SU-DHL-6 (cell line): ENCODE results near the gene ADCY2.

Source experiments
- H2AFZ ChIP-seq: fragments of 200-600 bp; sonication (generic); 2 replicates; pipeline ENCODE4 v1.6.1; 2014; ENCODE audit warnings: low read depth, mild to moderate bottlenecking, moderate library complexity, mixed read lengths, antibody characterized with exemption, low read length; ENCODE audit not compliant: severe bottlenecking
- H3F3A ChIP-seq: fragments of 200-600 bp; shearing (Covaris generic); 2 replicates; pipeline ENCODE4 v1.6.0; 2016; ENCODE audit warnings: antibody characterized with exemption, mild to moderate bottlenecking; ENCODE audit not compliant: insufficient read depth
- H3K27ac ChIP-seq: fragments of 200-600 bp; sonication (generic); 2 replicates; pipeline ENCODE4 v1.5.1; 2016; ENCODE audit warnings: low read depth, mild to moderate bottlenecking, low read length, moderate library complexity, mixed read lengths
- H3K27me3 ChIP-seq: fragments of 200-600 bp; sonication (generic), shearing (Covaris generic); 2 replicates; pipeline ENCODE4 v1.6.0; 2014; ENCODE audit warnings: mild to moderate bottlenecking, low read length
- H3K36me3 ChIP-seq: fragments of 200-600 bp; sonication (generic); 2 replicates; pipeline ENCODE4 v1.6.1; 2014; ENCODE audit warnings: mild to moderate bottlenecking, low read length, mixed read lengths
- H3K4me2 ChIP-seq: fragments of 300-600, 200-600 bp; shearing (Covaris generic), sonication (generic); 2 replicates; pipeline ENCODE4 v1.6.0; 2014; ENCODE audit warnings: low read length, low read depth, mild to moderate bottlenecking; ENCODE audit not compliant: poor library complexity, severe bottlenecking
- H3K4me3 ChIP-seq: fragments of 200-600 bp; sonication (generic); 2 replicates; pipeline ENCODE4 v1.5.1; 2014; ENCODE audit warnings: antibody characterized with exemption, low read length, mild to moderate bottlenecking, mixed read lengths; ENCODE audit not compliant: insufficient read depth, poor library complexity, severe bottlenecking
- H3K79me2 ChIP-seq: fragments of 200-600 bp; sonication (generic); 2 replicates; pipeline ENCODE4 v1.6.1; 2014; ENCODE audit warnings: mild to moderate bottlenecking, low read length, moderate library complexity; ENCODE audit not compliant: insufficient read depth
- H3K9ac ChIP-seq: fragments of 200-600 bp; sonication (generic); 2 replicates; pipeline ENCODE4 v1.7.0; 2014; ENCODE audit warnings: mild to moderate bottlenecking, low read length
- H3K9me2 ChIP-seq: fragments of 200-600 bp; sonication (generic); replicated peaks from 2 replicates; pipeline ENCODE4 v1.6.1; 2014; ENCODE audit warnings: low read length; ENCODE audit not compliant: insufficient read depth
- H3K9me3 ChIP-seq: fragments of 200-600 bp; sonication (generic); 2 replicates; pipeline ENCODE4 v1.6.1; 2014; ENCODE audit warnings: low read length, mixed read lengths; ENCODE audit not compliant: insufficient read depth
- H4K20me1 ChIP-seq: fragments of 200-600 bp; sonication (generic); 2 replicates; pipeline ENCODE4 v1.6.1; 2014; ENCODE audit warnings: low read depth, mild to moderate bottlenecking, antibody characterized with exemption, low read length, moderate library complexity, mixed read lengths
- CTCF ChIP-seq: fragments of 200-600 bp; sonication (generic); IDR thresholded peaks from one replicate; pipeline ENCODE4 v1.5.1; 2017; ENCODE audit warnings: antibody characterized with exemption, mild to moderate bottlenecking, low read length, moderate library complexity; ENCODE audit not compliant: insufficient read depth, poor library complexity, severe bottlenecking
- EZH2phosphoT487 ChIP-seq: fragments of 200-600 bp; sonication (generic), shearing (Covaris generic); conservative IDR thresholded peaks from 2 replicates; pipeline ENCODE4 v1.6.1; 2018; ENCODE audit warnings: mild to moderate bottlenecking, antibody characterized with exemption, low read length, moderate library complexity, mixed read lengths

ADCY2 gene

DNA sequence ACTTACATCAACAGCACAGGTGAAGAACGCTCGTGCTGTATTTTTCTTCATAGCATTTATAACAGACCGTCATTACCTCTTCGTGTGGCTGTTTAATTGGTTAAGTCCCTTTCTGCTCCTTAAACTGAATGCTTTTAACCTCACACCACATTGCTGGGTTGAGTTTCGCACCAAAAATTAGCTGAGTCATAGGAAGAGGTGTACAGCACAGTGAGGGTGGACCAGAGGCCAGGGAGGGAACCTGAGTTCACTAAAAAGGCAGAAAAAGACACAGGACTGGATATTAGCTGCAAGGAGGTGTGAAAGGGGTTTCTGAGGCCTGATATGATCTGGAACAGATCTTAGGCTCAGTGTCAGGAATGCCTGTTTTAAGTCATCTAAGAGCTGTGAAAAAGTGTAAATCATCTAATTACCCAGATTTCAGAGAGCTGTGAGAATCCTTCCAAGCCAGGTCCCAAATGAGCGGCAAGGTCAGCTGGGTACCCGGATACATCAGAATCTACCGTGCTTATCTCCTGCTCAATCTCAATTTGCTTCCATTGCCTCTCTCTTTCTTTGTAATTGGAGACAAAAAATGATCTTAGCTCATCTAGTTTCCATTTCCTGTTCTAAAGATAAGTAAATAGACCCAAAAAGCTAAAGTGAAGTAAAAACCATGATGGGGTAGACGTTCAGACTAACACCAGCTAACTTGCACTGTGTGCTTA is 462.1 kb downstream of the ADCY2 start:
- Histone ChIP-seq H4K20me1 (no peaks in the 10 kb centered on the region), H2AFZ (no peak overlapping the region), H3K4me3 (no peak overlapping the region), H3F3A (0 out of 2 replicates have a peak, but pooled peaks cover 3% of the 10 kb centered on the region), H3K9ac (no peak overlapping the region), H3K79me2 (no peaks in the 10 kb centered on the region), H3K9me3 (no peaks in the 10 kb centered on the region), H3K4me2 (no peak overlapping the region), H3K27me3 (no peaks in the 10 kb centered on the region), H3K9me2 (no peaks in the 10 kb centered on the region), H3K36me3 (peaks cover 31% of the 10 kb centered on the region; the same call in 1 of the 2 replicates), H3K27ac (no peak overlapping the region)
- TF ChIP-seq EZH2phosphoT487 (no peak), CTCF (no peak)

- TF ChIP-seq EZH2phosphoT487 (no peak), CTCF (no peak)
- Histone ChIP-seq H3K9me3 (no peaks in the 10 kb centered on the region), H3K27ac (no peak overlapping the region), H3K36me3 (peaks cover 25% of the 10 kb centered on the region; the same call in 1 of the 2 replicates), H4K20me1 (peaks cover 13% of the 10 kb centered on the region; the same call in 1 of the 2 replicates), H3K9ac (no peak overlapping the region), H3K4me2 (peak overlapping the region; percentile 26), H2AFZ (no peak overlapping the region), H3K9me2 (no peaks in the 10 kb centered on the region), H3K79me2 (peaks cover 60% of the 10 kb centered on the region), H3K4me3 (no peak overlapping the region), H3F3A (no peaks in the 10 kb centered on the region), H3K27me3 (no peaks in the 10 kb centered on the region)
Measured at GRCh38 chr5:7866196-7866595, 470.3 kb downstream of the ADCY2 start.

- H3K27me3 ChIP-seq = no peaks in the 10 kb centered on the region
- H3K36me3 ChIP-seq = peaks cover 22% of the 10 kb centered on the region; the same call in 1 of the 2 replicates
- TF ChIP-seq CTCF = no peak
- no peak for TF ChIP-seq EZH2phosphoT487
- peak overlapping the region; percentile 79 for H3K4me2 ChIP-seq
- peak overlapping the region; percentile 80; the same call in 1 of the 2 replicates for H3K9ac ChIP-seq
- H4K20me1 ChIP-seq = peaks cover 13% of the 10 kb centered on the region; the same call in 1 of the 2 replicates
- H3K9me2 ChIP-seq = no peaks in the 10 kb centered on the region
- H3K9me3 ChIP-seq = no peaks in the 10 kb centered on the region
- no peak overlapping the region for H2AFZ ChIP-seq
- H3K79me2 ChIP-seq = peaks cover 71% of the 10 kb centered on the region
- no peak overlapping the region for H3K4me3 ChIP-seq
- no peaks in the 10 kb centered on the region for H3F3A ChIP-seq
- no peak overlapping the region for H3K27ac ChIP-seq
Measured at GRCh38 chr5:7867260-7867659, 471.3 kb downstream of the ADCY2 start.
